GM21619 (cell line): Measurements from ENCODE around the gene LRP1-AS.

Experiments
- ATAC-seq: cut with Tn5 transposase; IDR thresholded peaks from one replicate; pipeline ENCODE4 v1.9.1; 2021; ENCODE audit not compliant: unreplicated experiment

The LRP1-AS gene

GRCh38 chr12:57099766-57100165 is 47.7 kb downstream of the LRP1-AS start:
- ATAC-seq, result no peak

- no peak for ATAC-seq
These were observed 48.2 kb downstream of the LRP1-AS start for GRCh38 chr12:57099047-57099714.

GRCh38 chr12:57098546-57098945 is 48.9 kb downstream of the LRP1-AS start:
- ATAC-seq, result no peak

GRCh38 chr12:57097554-57097835 is 49.9 kb downstream of the LRP1-AS start:
- ATAC-seq, result no peak

- no peak for ATAC-seq
These were observed 50.5 kb downstream of the LRP1-AS start for GRCh38 chr12:57096748-57097553.

- ATAC-seq, result no peak
These were observed 51.3 kb downstream of the LRP1-AS start for GRCh38 chr12:57096099-57096572.

- ATAC-seq, result no peak
These were observed 52.0 kb downstream of the LRP1-AS start for GRCh38 chr12:57095440-57095839.
